Measurements from ENCODE around the gene NLK. TPM values are rescaled to one million over a fixed set of nuclear protein-coding genes. Genes with fewer than 3 reads are reported as not detected.

NLK gene
- total RNA-seq, 2 experiments from 2014 or later = 18.1 to 27.8 TPM

GRCh38 chr17:27997044-27997401 is 45.5 kb upstream of the NLK start:
- intact Hi-C loops (cut with micrococcal nuclease; ENCODE audit: unreplicated experiment) = no loop called here

GRCh38 chr17:27997522-27997921 is 45.0 kb upstream of the NLK start:
- TF ChIP-seq EZH2phosphoT487 (IDR thresholded peaks at IDR 0.05; ENCODE audit: borderline replicate concordance, low read depth, low read length) = no peak
- no peak for TF ChIP-seq CTCF (conservative IDR thresholded peaks at IDR 0.05; ENCODE audit: low read length)
- H3K4me1 ChIP-seq (ENCODE audit: insufficient read depth, low read length, poor library complexity, severe bottlenecking) = no peaks in the 10 kb centered on the region
- H3K4me3 ChIP-seq (ENCODE audit: low read depth, low read length, poor library complexity, severe bottlenecking) = no peak overlapping the region
- DNase-seq (ENCODE audit: low spot score) = no peak
- no peaks in the 10 kb centered on the region for H3K9me3 ChIP-seq (ENCODE audit: low read length)
- no peaks in the 10 kb centered on the region for H3K9me2 ChIP-seq (ENCODE audit: insufficient read depth, low read length)
- no TSS peak for BruUV-seq (replicated peaks)
- H3K4me2 ChIP-seq (ENCODE audit: low read length) = no peak overlapping the region
- CTCF ChIA-PET (ENCODE audit: unreplicated experiment) = no interaction called here
- H3K27ac ChIP-seq (ENCODE audit: low read depth, low read length, poor library complexity, severe bottlenecking) = no peak overlapping the region
- no peaks in the 10 kb centered on the region for H4K20me1 ChIP-seq (ENCODE audit: insufficient read depth, low read length)
- POLR2A ChIA-PET = no interaction called here
- H3K79me2 ChIP-seq (ENCODE audit: insufficient read depth, low read depth, low read length) = no peaks in the 10 kb centered on the region
- no peaks in the 10 kb centered on the region for H3K36me3 ChIP-seq (ENCODE audit: insufficient read depth, low read length)
- no peak overlapping the region for H2AFZ ChIP-seq (ENCODE audit: low read length)
- intact Hi-C loops (cut with micrococcal nuclease; ENCODE audit: unreplicated experiment) = no loop called here

More at GRCh38 chr17:27997044-27997401, 45.5 kb upstream of the NLK start:
- H2AFZ ChIP-seq (ENCODE audit: low read length) = no peak overlapping the region
- TF ChIP-seq CTCF (conservative IDR thresholded peaks at IDR 0.05; ENCODE audit: low read length) (no peak), EZH2phosphoT487 (IDR thresholded peaks at IDR 0.05; ENCODE audit: borderline replicate concordance, low read depth, low read length) (no peak)
- ChIA-PET CTCF (ENCODE audit: unreplicated experiment) (no interaction called here), POLR2A (no interaction called here)
- no peak for DNase-seq (ENCODE audit: low spot score)
- H3K27ac ChIP-seq (ENCODE audit: low read depth, low read length, poor library complexity, severe bottlenecking) = no peak overlapping the region
- no peaks in the 10 kb centered on the region for H3K9me3 ChIP-seq (ENCODE audit: low read length)
- H3K4me2 ChIP-seq (ENCODE audit: low read length) = no peak overlapping the region
- H3K9me2 ChIP-seq (ENCODE audit: insufficient read depth, low read length) = no peaks in the 10 kb centered on the region
- no peak overlapping the region for H3K4me3 ChIP-seq (ENCODE audit: low read depth, low read length, poor library complexity, severe bottlenecking)
- H3K36me3 ChIP-seq (ENCODE audit: insufficient read depth, low read length) = no peaks in the 10 kb centered on the region
- BruUV-seq (replicated peaks) = no TSS peak
- no peaks in the 10 kb centered on the region for H3K4me1 ChIP-seq (ENCODE audit: insufficient read depth, low read length, poor library complexity, severe bottlenecking)
- no peaks in the 10 kb centered on the region for H3K79me2 ChIP-seq (ENCODE audit: insufficient read depth, low read depth, low read length)
- no peaks in the 10 kb centered on the region for H4K20me1 ChIP-seq (ENCODE audit: insufficient read depth, low read length)

- CTCF ChIA-PET (ENCODE audit: unreplicated experiment) = no interaction called here
- H2AFZ ChIP-seq (ENCODE audit: low read length) = no peak overlapping the region
- no peaks in the 10 kb centered on the region for H3K36me3 ChIP-seq (ENCODE audit: insufficient read depth, low read length)
- H3K4me1 ChIP-seq (ENCODE audit: insufficient read depth, low read length, poor library complexity, severe bottlenecking) = no peaks in the 10 kb centered on the region
- no peaks in the 10 kb centered on the region for H3K9me3 ChIP-seq (ENCODE audit: low read length)
- BruUV-seq (replicated peaks) = no TSS peak
- no peak for DNase-seq (ENCODE audit: low spot score)
- H3K27ac ChIP-seq (ENCODE audit: low read depth, low read length, poor library complexity, severe bottlenecking) = no peak overlapping the region
- no peak overlapping the region for H3K4me2 ChIP-seq (ENCODE audit: low read length)
- no peaks in the 10 kb centered on the region for H3K79me2 ChIP-seq (ENCODE audit: insufficient read depth, low read depth, low read length)
- no peaks in the 10 kb centered on the region for H3K9me2 ChIP-seq (ENCODE audit: insufficient read depth, low read length)
- POLR2A ChIA-PET = interaction anchor here (0.6 to 1.0 kb wide), 4 partner anchors 8 to 143 kb away, joined by 3 to 6 read pairs (median 4); no protein-coding TSS in a partner anchor
- intact Hi-C loops (cut with micrococcal nuclease; ENCODE audit: unreplicated experiment) = no loop called here
- no peaks in the 10 kb centered on the region for H4K20me1 ChIP-seq (ENCODE audit: insufficient read depth, low read length)
- no peak overlapping the region for H3K4me3 ChIP-seq (ENCODE audit: low read depth, low read length, poor library complexity, severe bottlenecking)
- TF ChIP-seq CTCF (conservative IDR thresholded peaks at IDR 0.05; ENCODE audit: low read length) (no peak), EZH2phosphoT487 (IDR thresholded peaks at IDR 0.05; ENCODE audit: borderline replicate concordance, low read depth, low read length) (no peak)
Observed at GRCh38 chr17:28001149-28001548, 41.3 kb upstream of the NLK start.

Measured in OCI-LY7 (cell line).